Vagina (tissue), 2 donors: ENCODE data around the gene COL6A5. TPM values are rescaled to one million over a fixed set of nuclear protein-coding genes. Genes with fewer than 3 reads are reported as not detected.

Experiments
- DNase-seq, 2 donors: peaks; one replicate each; pipeline ENCODE4 v3.0.0-alpha.2; 2017; ENCODE audit errors: extremely low spot score in 2 of 2
- H3K27ac ChIP-seq: fragments of 200-600 bp; sonication (generic); one replicate; pipeline ENCODE4 v1.5.1; 2019
- H3K27me3 ChIP-seq: fragments of 200-600 bp; sonication (generic); one replicate; pipeline ENCODE4 v1.5.1; 2019
- H3K36me3 ChIP-seq, 2 donors: fragments of 200-600 bp; sonication (generic); one replicate each; pipeline ENCODE4 v1.5.1; 2017 to 2019
- H3K4me1 ChIP-seq: fragments of 200-600 bp; sonication (generic); one replicate; pipeline ENCODE4 v1.5.1; 2019
- H3K4me3 ChIP-seq, 2 donors: fragments of 200-600 bp; sonication (generic); 1 replicate in 1 of 2; 2 replicates in 1 of 2; pipeline ENCODE4 v1.5.1; 2016 to 2019
- H3K9me3 ChIP-seq: fragments of 200-600 bp; sonication (generic); one replicate; pipeline ENCODE4 v1.5.1; 2019
- CTCF ChIP-seq, 3 experiments: fragments of 450-650 bp in 2 of 3; fragments of 200-600 bp in 1 of 3; sonication (generic) in 1 of 3; IDR thresholded peaks; one replicate each; pipeline ENCODE4 v1.5.1; 2017 to 2019; ENCODE audit warnings: antibody characterized with exemption in 3 of 3, mild to moderate bottlenecking in 2 of 3, moderate library complexity in 2 of 3
- POLR2A ChIP-seq, 2 donors: fragments of 450-650 bp; IDR thresholded peaks; one replicate each; pipeline ENCODE4 v1.6.1; 2017; ENCODE audit warnings: antibody characterized with exemption in 2 of 2, mild to moderate bottlenecking in 2 of 2, moderate library complexity in 2 of 2
- POLR2AphosphoS5 ChIP-seq, 2 donors: sonication (generic); formaldehyde crosslinking; IDR thresholded peaks; one replicate each; pipeline ENCODE4 v1.9.0; 2017; ENCODE audit warnings: antibody characterized with exemption in 2 of 2, mild to moderate bottlenecking in 2 of 2, low read depth in 1 of 2; ENCODE audit not compliant: insufficient read depth in 1 of 2
- intact Hi-C: fragments of 100-400 bp; cut with DNase I; formaldehyde crosslinking; loops from one replicate; pipeline ENCODE4 v1.15.1; 2023
- total RNA-seq: library from RNA; depleted of rRNA; stranded (reverse); fragments of >200 nt; gene quantifications from one replicate; pipeline ENCODE4 v1.2.3, GENCODE V29; 2016

Gene COL6A5
- total RNA-seq, 1 donor from 2014 or later = not detected

GRCh38 chr3:130529486-130530215, 184.2 kb downstream of the COL6A5 start:
- DNase-seq = no peak
- no peaks in the 10 kb centered on the region for H3K27me3 ChIP-seq
- TF ChIP-seq POLR2A (IDR thresholded peaks at IDR 0.05) (no peak), CTCF (IDR thresholded peaks at IDR 0.05) (no peak), POLR2AphosphoS5 (IDR thresholded peaks at IDR 0.05; ENCODE audit: insufficient read depth in 1 of 2, low read depth in 1 of 2) (no peak)
- no peaks in the 10 kb centered on the region for H3K4me1 ChIP-seq
- intact Hi-C loops = no loop called here
- H3K27ac ChIP-seq = no peak overlapping the region
- H3K4me3 ChIP-seq = no peak overlapping the region
- H3K36me3 ChIP-seq = no peaks in the 10 kb centered on the region
- no peaks in the 10 kb centered on the region for H3K9me3 ChIP-seq

- Histone ChIP-seq H3K9me3 (no peaks in the 10 kb centered on the region), H3K4me3 (no peak overlapping the region), H3K36me3 (no peaks in the 10 kb centered on the region), H3K27ac (no peak overlapping the region), H3K27me3 (no peaks in the 10 kb centered on the region), H3K4me1 (no peaks in the 10 kb centered on the region)
- DNase-seq = no peak
- TF ChIP-seq CTCF (IDR thresholded peaks at IDR 0.05) = no peak
- no peak for TF ChIP-seq POLR2AphosphoS5 (IDR thresholded peaks at IDR 0.05; ENCODE audit: insufficient read depth in 1 of 2, low read depth in 1 of 2)
- no peak for TF ChIP-seq POLR2A (IDR thresholded peaks at IDR 0.05)
- intact Hi-C loops = no loop called here
Measured at GRCh38 chr3:130533247-130533646, 187.8 kb downstream of the COL6A5 start.

Other genes with a start within 250 kb of the COL6A5 start
- gene COL6A6, start 171.5 kb downstream of the COL6A5 start, total RNA-seq = not detected